Activated effector memory CD4-positive, alpha-beta T cell treated with Interleukin-2 at 50 U/mL for 16 hours (primary cell): ENCODE results near the gene NAA25.
"Not testable (repeated sequence)": the region's sequence is repeated elsewhere in the genome, so short reads cannot be mapped to it uniquely, and the experiment has no call there.

ENCODE experiments used
- DNase-seq: peaks from one replicate; pipeline ENCODE4 v3.0.0-alpha.2; 2020

Gene NAA25

GRCh38 chr12:112049351-112049750, 59.2 kb downstream of the NAA25 start:
- no peak for DNase-seq

GRCh38 chr12:112046003-112046402, 62.6 kb downstream of the NAA25 start:
- DNase-seq: no peak

GRCh38 chr12:112036614-112037013, 72.0 kb downstream of the NAA25 start:
- DNase-seq: not testable (repeated sequence)

GRCh38 chr12:112035219-112035785, 73.3 kb downstream of the NAA25 start:
- DNase-seq: no peak

- DNase-seq: no peak
Observed at GRCh38 chr12:112032292-112032691, 76.3 kb downstream of the NAA25 start.

- DNase-seq: no peak
Observed at GRCh38 chr12:112031472-112031871, 77.1 kb downstream of the NAA25 start.

- DNase-seq: no peak
Observed at GRCh38 chr12:112029301-112029700, 79.3 kb downstream of the NAA25 start.

- no peak for DNase-seq
Observed at GRCh38 chr12:112025808-112026375, 82.7 kb downstream of the NAA25 start.

GRCh38 chr12:112023759-112024396, 84.7 kb downstream of the NAA25 start:
- no peak for DNase-seq

GRCh38 chr12:112022241-112023016, 86.2 kb downstream of the NAA25 start:
- DNase-seq: no peak

GRCh38 chr12:112020947-112021457, 87.6 kb downstream of the NAA25 start:
- DNase-seq: no peak

GRCh38 chr12:112018571-112019237, 89.9 kb downstream of the NAA25 start:
- DNase-seq: no peak

- no peak for DNase-seq
Observed at GRCh38 chr12:112017041-112017440, 91.5 kb downstream of the NAA25 start.

- no peak for DNase-seq
Observed at GRCh38 chr12:112015938-112016337, 92.6 kb downstream of the NAA25 start.

GRCh38 chr12:112013601-112014402, 94.8 kb downstream of the NAA25 start:
- peak; percentile 64 for DNase-seq

- DNase-seq: peak; percentile 100
Observed at GRCh38 chr12:112012775-112013600, 95.6 kb downstream of the NAA25 start, which contains the start of the genes ERP29 and TMEM116. Gene ERP29 (plus strand): TSS chr12:112013426. CDS start chr12:112013466, 40 bp downstream. Gene TMEM116 (minus strand): TSS chr12:112013165. CDS start chr12:112005270, 7,895 bp downstream.

- DNase-seq: no peak
Observed at GRCh38 chr12:112011685-112012084, 96.9 kb downstream of the NAA25 start.

GRCh38 chr12:112010415-112011344, 97.9 kb downstream of the NAA25 start:
- no peak for DNase-seq

GRCh38 chr12:112009596-112009995, 99.0 kb downstream of the NAA25 start:
- DNase-seq: not testable (repeated sequence)

GRCh38 chr12:112008918-112009317, 99.7 kb downstream of the NAA25 start:
- DNase-seq: no peak
